ENCODE data around the gene ADARB2.

ADARB2 gene

DNA sequence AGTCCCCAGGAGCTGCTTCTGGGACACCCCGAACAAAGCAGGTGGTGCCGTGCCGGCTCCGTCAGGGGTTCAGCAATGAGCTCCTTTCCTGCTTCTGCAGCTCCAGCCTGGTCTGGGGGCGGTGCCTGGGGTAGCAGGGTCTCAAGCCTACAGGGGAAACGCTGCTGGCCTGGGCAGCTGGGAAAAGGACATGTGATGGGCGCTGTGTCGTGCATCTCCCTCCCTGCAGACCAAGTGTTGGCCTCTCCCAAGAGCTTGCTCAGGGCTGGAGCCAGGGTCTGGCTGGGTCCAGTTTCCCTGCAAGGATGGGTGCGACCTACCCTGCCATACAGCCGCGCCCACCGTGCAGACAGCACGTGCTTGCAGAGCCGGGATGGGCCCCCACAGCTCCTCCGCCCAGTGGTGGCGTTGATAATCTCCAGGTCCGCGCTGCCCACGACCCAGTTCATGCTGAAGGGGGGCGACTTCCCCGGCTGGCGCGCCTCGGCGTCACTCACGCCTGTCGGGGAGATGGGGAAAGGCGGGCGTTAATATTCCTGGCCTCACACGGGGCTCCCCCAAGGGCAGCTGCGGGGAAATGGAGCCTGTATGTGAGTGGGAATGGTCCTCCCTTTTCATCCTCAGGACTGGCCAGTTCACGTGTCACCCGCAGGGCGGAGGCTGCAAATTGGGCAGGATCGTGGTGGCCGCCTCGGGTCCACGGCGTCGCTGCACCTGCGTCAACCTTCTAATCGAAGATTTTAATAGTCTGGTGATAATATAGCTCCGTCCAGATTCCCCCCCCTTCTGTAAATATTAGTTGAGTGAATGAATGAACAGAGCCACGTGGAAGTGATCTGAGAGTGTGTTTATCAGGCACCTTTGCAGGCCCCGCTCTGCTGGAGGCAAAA, 552.5 kb downstream of the ADARB2 start:
- no peak for DNase-seq (ENCODE audit: low read depth in 1 of 2, low spot score in 1 of 2)

DNA sequence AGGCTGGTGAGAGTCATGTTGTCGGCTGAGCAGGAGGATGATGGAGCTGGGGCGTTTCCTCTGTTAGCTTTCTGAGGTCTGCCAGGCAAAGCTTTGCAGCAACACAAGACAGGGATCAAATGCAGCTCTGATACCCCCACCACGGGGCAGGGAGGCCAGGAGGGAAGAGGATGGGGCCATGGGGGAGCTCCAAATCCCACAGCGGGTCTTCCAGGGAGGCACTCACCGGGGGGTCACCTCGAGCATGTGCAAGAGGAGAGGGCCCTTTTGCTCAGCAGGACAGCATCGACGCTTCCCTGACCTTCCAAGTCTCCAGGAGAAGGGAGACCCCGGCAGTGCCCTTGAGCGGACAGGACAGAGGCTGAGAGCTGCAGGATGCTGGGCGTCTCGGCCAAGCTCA, 553.6 kb downstream of the ADARB2 start:
- no peak for DNase-seq (ENCODE audit: low read depth in 1 of 2, low spot score in 1 of 2)

DNA sequence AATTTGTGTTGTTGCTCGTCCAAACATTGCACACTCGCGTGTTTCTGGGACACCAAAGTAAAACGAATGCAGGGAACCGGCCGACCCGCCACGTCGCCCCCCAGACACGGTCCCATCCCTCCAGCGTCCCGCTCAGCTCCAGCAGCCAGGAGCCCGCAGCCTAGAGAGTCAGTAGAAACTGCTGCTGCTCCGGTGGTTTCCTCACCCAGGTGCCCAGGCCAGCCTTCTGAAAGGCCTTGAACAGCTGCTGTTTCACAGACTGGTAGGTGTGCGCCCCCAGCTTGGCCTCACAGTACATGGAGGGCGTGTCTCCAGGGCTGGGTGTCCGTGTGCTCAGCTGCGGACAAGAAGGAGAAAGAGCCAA, 554.3 kb downstream of the ADARB2 start:
- DNase-seq (ENCODE audit: low read depth in 1 of 2, low spot score in 1 of 2), result no peak

DNA sequence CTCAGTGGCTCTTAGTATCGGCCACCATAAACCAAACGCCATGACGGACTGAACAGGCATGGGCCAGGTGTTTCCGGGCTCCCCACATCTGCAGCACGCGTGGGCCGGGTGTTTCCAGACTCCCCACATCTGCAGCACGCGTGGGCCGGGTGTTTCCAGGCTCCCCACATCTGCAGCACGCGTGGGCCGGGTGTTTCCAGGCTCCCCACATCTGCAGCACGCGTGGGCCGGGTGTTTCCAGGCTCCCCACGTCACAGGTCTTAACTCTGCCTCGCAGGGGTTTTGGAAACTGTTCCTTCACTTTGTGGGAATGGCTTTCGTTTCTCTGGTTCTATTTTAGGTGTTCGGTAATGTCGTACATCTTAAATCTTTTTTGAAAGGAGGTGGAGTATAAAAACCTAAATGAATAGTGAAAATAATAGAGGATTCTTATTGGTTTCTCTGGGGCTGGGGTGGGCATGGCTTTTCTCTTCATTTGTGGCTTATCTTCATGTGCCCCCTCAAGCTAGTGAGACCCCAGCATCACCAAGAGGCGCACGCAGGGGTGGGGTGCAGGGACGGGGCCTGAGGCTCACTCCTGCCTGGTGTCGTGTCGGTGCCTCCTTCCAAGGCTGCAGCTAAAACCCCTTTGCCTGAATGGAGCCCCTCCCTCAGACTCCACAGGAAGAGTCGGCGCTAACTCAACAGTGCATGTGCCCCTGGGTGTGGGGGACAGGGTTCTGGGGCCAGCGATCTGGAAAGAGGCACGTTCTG, 554.9 kb downstream of the ADARB2 start:
- DNase-seq (ENCODE audit: low read depth in 1 of 2, low spot score in 1 of 2), result no peak

DNA sequence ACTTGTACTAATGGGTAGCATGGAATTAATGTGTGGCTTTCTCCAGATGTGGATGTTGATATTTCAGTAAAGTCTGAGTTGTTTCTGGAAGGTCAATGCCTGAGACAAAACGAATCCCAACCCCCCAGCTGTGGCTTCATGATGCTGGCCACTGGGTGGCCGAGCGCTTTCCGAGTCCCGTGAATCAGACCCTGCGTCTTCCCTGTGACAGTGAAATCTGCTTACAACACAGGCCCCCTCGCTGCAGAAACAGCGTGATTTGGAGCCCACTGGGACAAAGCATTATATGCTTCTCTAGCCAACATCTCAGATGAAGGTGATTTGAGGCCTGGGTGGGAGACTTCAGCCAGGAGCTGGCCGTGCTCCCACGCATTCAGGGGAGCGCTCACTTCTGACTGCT, 556.5 kb downstream of the ADARB2 start:
- DNase-seq (ENCODE audit: low read depth in 1 of 2, low spot score in 1 of 2), result no peak

DNA sequence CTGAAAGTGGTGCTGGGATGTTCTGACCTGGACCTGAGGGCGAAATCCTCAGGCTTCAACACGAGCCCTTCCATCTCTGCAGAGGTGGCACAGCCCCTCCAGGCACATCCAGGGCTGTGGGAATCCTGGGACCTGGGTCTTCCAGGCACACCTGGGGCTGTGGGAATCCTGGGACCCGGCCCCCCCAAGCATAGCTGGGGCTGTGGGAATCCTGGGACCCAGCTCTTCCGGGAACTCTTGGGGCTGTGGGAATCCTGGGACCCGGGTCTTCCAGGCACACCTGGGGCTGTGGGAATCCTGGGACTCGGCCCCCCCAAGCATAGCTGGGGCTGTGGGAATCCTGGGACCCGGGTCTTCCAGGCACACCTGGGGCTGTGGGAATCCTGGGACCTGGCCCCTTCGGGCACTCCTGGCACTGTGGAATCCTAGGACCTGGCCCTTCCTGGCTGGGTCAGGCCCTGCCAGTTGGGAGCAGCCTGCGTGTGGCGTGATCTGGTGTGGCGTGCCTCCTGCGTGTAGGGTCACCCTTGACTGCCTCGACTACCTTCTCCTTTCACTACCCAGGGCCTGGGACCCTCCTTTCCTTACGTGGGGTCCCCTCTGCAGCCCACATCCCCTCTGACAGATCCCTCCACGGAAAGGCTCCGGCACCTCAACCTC, 557.1 kb downstream of the ADARB2 start:
- no peak for DNase-seq (ENCODE audit: low read depth in 1 of 2, low spot score in 1 of 2)

DNA sequence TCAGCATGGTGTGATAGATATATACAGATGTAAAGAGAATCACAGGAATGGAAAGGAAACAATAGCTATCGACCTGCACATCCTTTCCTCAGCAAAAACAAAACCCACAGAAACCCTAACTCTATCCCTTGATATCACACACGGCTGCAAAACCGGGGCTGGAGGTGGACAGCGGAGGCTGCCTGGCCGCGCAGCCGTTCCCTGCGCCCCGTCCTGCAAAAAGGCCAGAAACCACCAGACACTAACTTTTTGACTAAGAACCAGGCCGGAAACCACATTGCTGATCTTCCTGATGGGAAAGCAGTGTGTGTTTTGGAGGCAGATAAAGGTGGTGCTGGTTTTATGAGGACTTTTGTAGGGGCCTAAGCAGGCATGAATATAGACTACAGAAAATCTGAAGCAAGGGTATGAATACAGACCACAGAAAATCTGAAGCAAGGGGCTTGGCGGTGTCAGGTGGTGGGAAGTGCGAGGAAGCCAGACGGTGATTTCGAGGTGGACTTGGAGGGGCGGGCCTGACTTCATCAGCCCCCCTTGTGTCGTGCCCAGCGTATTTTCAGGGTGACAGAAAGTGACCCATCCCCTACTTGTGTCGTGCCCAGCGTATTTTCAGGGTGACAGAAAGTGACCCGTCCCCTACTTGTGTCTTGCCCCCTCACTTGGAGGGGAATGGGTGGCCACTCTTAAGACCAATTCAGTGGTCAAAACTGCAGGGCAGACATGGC, 557.8 kb downstream of the ADARB2 start:
- no peak for DNase-seq (ENCODE audit: low read depth in 1 of 2, low spot score in 1 of 2)

DNA sequence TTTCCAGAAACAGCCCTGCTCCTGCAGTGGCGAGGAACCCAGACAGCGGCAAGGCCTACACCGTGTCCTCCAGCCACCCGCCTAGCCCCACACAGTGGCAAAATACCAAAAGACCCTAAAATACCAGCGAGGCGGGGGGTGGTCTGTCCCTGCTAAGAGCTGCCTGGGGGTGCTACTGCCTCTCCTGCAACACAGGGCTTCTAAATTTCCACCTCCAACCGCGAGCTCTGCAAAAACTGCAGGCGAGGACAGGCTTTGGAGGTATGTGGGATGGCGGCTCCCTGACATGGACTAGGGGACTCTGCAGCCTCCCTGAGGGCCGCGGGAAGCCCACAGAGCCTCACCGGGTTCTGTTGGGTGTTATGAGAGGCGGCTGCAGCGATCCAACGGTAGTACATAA, 558.8 kb downstream of the ADARB2 start:
- no peak for DNase-seq (ENCODE audit: low read depth in 1 of 2, low spot score in 1 of 2)

DNA sequence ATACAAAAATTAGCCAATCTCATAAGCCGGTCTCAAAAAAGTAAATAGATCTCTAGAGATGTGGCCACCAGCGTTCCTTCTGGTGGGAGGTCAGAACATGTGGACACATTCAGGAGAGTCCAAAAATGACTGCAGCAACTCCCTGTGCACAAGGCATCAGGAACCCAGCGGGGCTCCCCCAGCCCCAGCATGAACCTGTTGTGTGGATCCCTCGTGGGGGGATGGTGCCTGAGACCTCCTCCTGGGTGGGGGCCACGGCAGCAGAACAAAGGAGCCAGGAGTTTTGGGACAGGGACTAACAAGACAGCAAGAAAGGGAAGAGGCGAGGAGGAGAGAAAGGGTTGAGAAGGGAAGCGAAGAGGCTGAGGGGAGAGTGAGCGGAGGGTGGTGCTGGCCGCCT, 559.4 kb downstream of the ADARB2 start:
- no peak for DNase-seq (ENCODE audit: low read depth in 1 of 2, low spot score in 1 of 2)

DNA sequence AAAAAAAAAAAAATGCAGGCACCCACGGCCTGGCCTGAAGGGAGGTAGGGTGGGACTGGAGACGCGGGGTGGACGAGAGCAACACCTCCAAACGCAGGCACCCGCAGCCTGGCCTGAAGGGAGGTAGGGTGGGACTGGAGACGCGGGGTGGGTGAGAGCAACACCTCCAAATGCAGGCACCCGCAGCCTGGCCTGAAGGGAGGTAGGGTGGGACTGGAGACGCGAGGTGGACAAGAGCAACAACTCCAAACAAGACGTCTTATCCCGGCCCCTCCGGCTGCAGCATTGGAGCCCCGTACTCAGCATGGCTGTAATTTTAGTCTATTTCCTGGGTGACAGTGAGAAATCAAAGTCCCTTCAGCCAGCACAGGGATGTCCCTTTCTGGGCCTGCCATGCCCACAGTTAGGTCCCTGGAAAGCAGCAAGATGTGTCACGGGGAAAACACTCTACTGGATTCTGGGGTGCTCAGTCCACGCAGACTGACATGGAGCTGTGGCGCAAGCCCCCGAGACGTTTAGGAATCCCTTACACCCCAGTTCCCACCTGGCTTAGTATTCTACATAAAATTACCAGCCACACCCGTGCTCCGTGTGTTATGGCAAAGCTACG, 561.3 kb downstream of the ADARB2 start:
- DNase-seq (ENCODE audit: low read depth in 1 of 2, low spot score in 1 of 2), result no peak

DNA sequence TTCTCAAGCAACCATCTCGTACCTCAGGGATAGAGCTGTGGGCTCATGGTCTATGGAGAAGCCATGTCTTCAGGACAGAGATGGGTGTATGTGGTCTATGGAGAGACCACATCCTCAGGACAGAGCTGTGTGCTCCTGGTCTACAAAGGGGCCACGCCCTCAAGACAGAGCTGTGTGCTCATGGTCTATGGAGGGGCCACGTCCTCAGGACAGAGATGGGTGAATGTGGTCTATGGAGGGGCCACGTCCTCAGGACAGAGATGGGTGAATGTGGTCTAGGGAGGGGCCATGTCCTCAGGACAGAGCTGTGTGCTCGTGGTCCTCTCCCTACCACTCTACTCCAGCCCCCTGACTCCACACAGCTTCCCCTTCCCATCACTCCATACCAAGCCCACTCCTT, 563.3 kb downstream of the ADARB2 start:
- no peak for DNase-seq (ENCODE audit: low read depth in 1 of 2, low spot score in 1 of 2)

DNA sequence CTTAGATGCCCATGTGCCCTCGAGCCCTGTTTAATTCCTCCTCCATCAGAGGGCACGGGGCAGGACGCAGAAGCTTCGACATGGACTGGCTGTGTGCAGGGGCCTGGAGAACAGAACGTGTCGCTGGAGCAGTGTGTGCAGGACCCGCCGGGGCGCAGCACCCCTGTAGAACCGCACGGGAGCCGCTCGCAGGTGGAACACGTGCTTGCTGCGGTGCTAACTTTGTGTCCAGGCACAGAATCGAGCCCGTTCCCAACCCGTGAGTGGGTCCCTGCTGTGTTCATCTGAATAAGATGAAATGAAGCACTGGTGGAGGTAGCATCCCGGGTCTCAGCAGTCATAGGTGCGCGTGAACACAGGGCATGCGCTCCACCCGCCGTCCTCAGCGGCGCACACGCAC, 564.2 kb downstream of the ADARB2 start:
- DNase-seq (ENCODE audit: low read depth in 1 of 2, low spot score in 1 of 2), result no peak

DNA sequence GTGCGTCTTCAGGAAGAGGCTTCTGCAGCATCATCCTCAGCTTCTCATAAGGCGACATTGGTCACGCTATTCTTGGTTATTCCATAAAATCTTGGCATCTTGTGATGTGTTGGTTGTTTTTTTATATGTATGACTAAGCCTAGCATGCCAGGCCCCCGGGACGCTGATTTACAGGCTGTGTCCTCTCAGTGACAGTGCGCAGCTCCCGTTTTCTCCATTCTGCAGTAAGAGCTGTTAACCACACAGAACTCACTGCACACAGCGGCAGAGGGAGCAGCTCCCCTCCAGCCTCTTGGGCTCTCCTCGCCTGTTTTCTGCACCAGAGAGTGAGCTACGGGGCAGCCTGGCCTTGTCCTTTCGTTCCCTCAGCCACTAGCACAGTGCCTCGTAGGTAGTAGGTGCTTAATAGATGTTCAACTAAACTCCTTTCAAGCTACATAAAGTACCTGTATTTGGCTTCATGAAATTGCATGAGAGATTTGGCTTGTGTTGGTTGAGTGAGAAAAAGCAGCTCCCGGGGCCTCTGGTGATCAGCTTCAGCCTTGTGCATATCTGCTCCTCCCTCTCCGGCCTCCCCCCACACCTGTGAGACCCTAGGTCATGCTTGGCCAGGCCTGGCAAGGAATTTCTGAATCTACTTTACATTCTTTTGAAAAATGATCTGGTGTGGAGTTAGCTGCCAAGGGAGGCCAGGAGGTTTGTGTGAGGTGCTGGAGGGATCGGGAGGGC, 564.9 kb downstream of the ADARB2 start:
- DNase-seq (ENCODE audit: low read depth in 1 of 2, low spot score in 1 of 2), result no peak

DNA sequence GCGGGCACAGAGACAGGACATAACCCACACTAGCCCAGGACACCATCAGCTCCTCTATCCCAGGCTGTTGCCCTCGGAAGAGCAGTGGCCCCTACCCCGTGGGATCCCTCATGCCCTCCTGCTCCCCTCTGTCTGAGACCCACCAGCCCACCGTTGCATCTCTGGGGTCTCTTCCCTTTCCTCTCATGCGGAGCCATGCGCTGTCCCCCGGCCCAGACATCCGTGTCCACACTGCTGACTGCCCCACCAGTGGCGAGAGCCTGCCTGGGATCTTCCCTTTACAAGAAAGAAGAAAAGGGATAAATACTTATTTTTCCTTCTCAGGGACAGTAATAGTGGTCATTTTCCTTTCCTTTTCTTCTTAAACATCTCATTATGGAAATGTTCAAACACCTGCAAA, 565.7 kb downstream of the ADARB2 start:
- no peak for DNase-seq (ENCODE audit: low read depth in 1 of 2, low spot score in 1 of 2)

DNA sequence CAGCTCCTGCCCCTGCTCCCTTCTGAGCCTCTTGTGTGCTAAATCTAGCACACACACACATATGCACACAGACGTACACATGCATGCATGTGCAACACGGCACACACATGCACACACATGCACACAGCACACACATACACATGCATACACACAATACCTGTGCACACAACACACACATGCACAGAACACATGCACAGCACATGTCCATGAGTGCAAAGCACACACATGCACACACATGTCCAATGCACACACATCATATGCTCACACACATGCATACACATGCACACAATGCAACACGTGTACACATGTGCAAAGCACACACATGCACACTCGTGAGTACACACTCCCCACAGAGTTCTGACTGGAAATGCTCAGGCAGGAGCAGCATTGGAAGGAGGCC, 566.1 kb downstream of the ADARB2 start:
- no peak for DNase-seq (ENCODE audit: low read depth in 1 of 2, low spot score in 1 of 2)

DNA sequence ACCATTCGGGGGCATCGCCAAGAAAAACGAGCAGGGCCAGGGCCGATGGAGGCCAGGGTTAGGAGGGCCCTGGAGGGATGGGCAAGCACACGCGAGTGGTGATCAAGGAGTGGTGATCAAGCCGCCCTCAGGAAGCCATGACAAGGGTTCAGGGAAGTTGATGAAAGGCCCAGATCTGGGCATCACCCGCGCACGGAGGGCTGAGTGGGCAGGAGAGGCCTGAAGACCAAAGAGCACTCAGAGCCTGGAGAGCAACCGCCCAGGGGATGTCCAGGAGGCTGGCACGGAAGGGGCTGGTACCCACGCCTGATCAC, 566.5 kb downstream of the ADARB2 start:
- DNase-seq (ENCODE audit: low read depth in 1 of 2, low spot score in 1 of 2), result no peak

DNA sequence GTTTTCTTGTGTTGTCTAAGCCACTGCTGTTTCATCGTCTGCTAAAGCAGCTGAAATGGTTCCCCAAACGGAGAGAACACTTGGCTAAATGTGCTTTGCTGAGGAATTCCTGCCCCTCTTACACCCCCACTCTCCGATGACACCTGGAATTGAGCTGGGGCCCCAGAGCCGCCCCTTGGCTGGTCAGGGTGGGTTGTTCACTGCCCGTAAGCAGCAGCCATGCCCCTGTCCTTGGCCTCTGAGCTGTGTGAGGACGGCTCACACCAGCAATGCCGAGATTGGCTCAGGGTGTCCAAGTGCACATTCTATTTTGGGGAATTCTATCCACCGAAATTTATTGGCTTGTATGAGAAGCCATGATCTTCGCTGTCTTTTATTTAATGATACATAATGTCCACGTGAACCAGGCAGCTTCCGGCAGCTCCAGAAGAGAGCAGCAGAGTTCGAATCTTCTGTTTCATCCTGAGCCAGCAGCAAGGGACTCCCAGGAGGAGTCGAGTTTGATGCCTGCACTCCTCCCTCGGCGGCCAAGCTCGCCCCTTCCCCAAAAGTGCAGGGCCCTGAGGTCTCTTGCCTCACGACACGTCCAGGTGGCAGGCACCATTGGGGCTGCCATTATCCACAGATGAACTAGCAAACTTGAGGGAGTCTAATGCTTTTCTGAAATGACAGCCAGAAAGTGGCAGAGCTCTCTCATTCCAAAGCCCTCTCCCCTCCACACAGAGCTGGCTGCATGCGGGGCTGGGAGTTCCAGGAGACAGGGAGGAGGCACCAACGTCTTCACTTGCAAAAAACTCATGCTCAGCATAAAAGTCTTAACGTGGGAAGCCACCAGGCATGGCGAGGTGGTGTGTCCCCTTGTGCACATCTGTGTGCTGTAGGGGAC, 567.1 kb downstream of the ADARB2 start:
- no peak for DNase-seq (ENCODE audit: low read depth in 1 of 2, low spot score in 1 of 2)

DNA sequence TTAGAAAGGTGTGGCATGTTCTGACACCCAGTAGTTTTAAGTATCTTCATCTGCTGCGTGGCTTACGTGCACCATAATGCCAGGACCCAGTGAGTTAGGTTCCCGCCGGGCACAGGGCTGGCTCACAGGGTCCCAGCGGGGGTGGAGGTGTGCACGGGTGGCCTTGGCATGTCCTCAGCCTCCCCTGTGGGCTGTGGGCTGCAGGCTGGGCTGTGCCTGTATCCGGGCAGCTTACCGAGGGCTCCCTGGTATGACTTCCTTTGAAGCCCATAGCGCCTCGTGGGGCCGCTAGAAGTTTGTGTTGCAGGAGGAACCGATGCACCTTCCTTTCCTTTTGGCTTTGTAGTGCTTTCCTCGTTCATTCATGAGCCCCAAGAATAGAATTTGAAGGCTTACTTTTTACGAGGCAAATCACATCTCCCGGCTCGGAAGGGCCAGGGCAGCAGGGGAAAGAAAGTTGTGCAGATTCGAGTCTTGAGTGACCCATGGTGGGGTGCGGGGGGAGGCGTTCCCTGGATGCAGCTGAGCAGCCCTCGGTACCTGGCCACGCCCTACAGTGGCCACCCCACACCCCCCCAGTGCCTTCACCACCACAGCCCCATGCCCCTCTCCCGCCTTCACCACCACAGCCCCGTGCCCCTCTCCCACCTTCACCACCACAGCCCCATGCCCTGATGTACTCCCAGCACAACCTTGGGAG, 568.0 kb downstream of the ADARB2 start:
- no peak for DNase-seq (ENCODE audit: low read depth in 1 of 2, low spot score in 1 of 2)

DNA sequence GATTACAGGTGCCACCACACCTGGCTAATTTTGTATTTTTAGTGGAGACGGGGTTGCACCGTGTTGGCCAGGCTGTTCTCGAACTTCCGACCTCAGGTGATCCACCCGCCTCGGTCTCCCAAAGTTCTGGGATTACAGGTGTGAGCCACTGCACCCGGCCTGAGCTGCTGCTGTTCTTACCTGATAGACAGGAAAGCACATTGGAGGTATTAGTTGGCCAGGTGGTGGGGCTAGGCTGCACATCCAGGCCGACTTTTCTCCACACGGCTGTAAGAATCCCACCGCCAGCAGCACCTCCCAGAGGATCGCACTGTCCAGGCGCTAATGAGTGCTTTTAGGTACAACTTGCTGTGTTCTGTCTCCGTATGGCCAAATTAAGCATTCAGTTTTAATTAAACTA, 568.6 kb downstream of the ADARB2 start:
- no peak for DNase-seq (ENCODE audit: low read depth in 1 of 2, low spot score in 1 of 2)

Measured in activated CD4-positive, alpha-beta T cell treated with anti-CD3 and anti-CD28 coated beads, Interleukin-2, amount 50 U/mL, for 24 hours (primary cell).